Keratinocyte (primary cell): Measurements from ENCODE around the gene TMEM218. TPM values are rescaled to one million over a fixed set of nuclear protein-coding genes. Genes with fewer than 3 reads are reported as not detected.

Source experiments
- DNase-seq: peaks from one replicate; pipeline ENCODE4 v3.0.0-alpha.2; 2011; ENCODE audit warnings: low read depth, missing footprints, low spot score
- FAIRE-seq: peaks from 2 replicates; lab custom pipeline; 2011; peaks lifted over from hg19 to GRCh38; lab: Jason Lieb, UNC
- H2AFZ ChIP-seq: 2 replicates; pipeline ENCODE4 v1.6.0; 2012; ENCODE audit warnings: low read length, control low read depth, inconsistent platforms; ENCODE audit not compliant: control insufficient read depth
- H3K27ac ChIP-seq: 2 replicates; pipeline ENCODE4 v1.5.1; 2011; ENCODE audit warnings: low read length; ENCODE audit not compliant: control insufficient read depth, insufficient read depth
- H3K27me3 ChIP-seq: 3 replicates; pipeline ENCODE4 v1.6.0; 2011; ENCODE audit warnings: low read length; ENCODE audit not compliant: control insufficient read depth, insufficient read depth; ENCODE audit errors: extremely low read depth
- H3K36me3 ChIP-seq, 2 experiments: 2 replicates in 1 of 2; 3 replicates in 1 of 2; pipeline ENCODE4 v1.5.1; 2011; ENCODE audit warnings: low read length in 2 of 2, mild to moderate bottlenecking in 1 of 2; ENCODE audit not compliant: control insufficient read depth in 2 of 2, insufficient read depth in 2 of 2; ENCODE audit errors: extremely low read depth in 1 of 2
- H3K4me1 ChIP-seq: 3 replicates; pipeline ENCODE4 v1.5.1; 2011; ENCODE audit warnings: low read length; ENCODE audit not compliant: control insufficient read depth, insufficient read depth; ENCODE audit errors: extremely low read depth
- H3K4me2 ChIP-seq: 3 replicates; pipeline ENCODE4 v1.6.0; 2011; ENCODE audit warnings: low read depth, low read length; ENCODE audit not compliant: control insufficient read depth, insufficient read depth; ENCODE audit errors: extremely low read depth
- H3K4me3 ChIP-seq, 3 experiments: fragments of 200-600 bp in 1 of 3; sonication (generic) in 1 of 3; 2 replicates in 2 of 3; 3 replicates in 1 of 3; pipeline ENCODE4 v1.5.1; 2011 to 2016; ENCODE audit warnings: low read length in 3 of 3, mild to moderate bottlenecking in 3 of 3, control low read depth in 2 of 3, inconsistent platforms in 1 of 3, low read depth in 1 of 3, mixed read lengths in 1 of 3, mixed run types in 1 of 3, moderate library complexity in 1 of 3; ENCODE audit not compliant: control insufficient read depth in 2 of 3, insufficient read depth in 2 of 3; ENCODE audit errors: extremely low read depth in 1 of 3
- H3K79me2 ChIP-seq: 2 replicates; pipeline ENCODE4 v1.6.0; 2012; ENCODE audit warnings: low read length; ENCODE audit not compliant: control insufficient read depth, insufficient read depth
- H3K9ac ChIP-seq: 3 replicates; pipeline ENCODE4 v1.6.0; 2011; ENCODE audit warnings: low read length; ENCODE audit not compliant: control insufficient read depth, insufficient read depth; ENCODE audit errors: extremely low read depth
- H3K9me1 ChIP-seq: 3 replicates; pipeline ENCODE4 v1.6.0; 2011; ENCODE audit warnings: low read length; ENCODE audit not compliant: control insufficient read depth, insufficient read depth; ENCODE audit errors: extremely low read depth
- H3K9me3 ChIP-seq: 2 replicates; pipeline ENCODE4 v1.5.1; 2012; ENCODE audit warnings: low read depth, low read length; ENCODE audit not compliant: control insufficient read depth
- H4K20me1 ChIP-seq: 3 replicates; pipeline ENCODE4 v1.6.0; 2011; ENCODE audit warnings: low read length; ENCODE audit not compliant: control insufficient read depth, insufficient read depth; ENCODE audit errors: extremely low read depth
- CTCF ChIP-seq, 3 experiments: IDR thresholded peaks in 1 of 3; conservative IDR thresholded peaks in 1 of 3; optimal IDR thresholded peaks in 1 of 3; 2 replicates in 2 of 3; 3 replicates in 1 of 3; pipeline versions ENCODE3 to v1.5.1; 2011; ENCODE audit warnings: low read length in 3 of 3, mild to moderate bottlenecking in 3 of 3, moderate library complexity in 2 of 3, control low read depth in 1 of 3, inconsistent platforms in 1 of 3; ENCODE audit not compliant: insufficient read depth in 2 of 3; ENCODE audit errors: extremely low read depth in 1 of 3
- EZH2 ChIP-seq: IDR thresholded peaks from one replicate; pipeline ENCODE4 v1.6.1; 2012; ENCODE audit warnings: inconsistent platforms, mild to moderate bottlenecking, low read length, moderate library complexity
- dilution Hi-C: fragments of 300-500 bp; cut with MboI; formaldehyde crosslinking; loops from one replicate; pipeline ENCODE4 v1.7.0; 2020; ENCODE audit warnings: low sequenced_read_pairs; ENCODE audit not compliant: extremely low pct_ligation_motif_present
- polyA plus RNA-seq, 5 experiments: library from polyadenylated mRNA; depleted of rRNA in 3 of 5; stranded (reverse) in 3 of 5; stranded (forward) in 1 of 5; unstranded in 1 of 5; fragments of >200 nt; gene quantifications; 1 replicate in 1 of 5; 2 replicates in 3 of 5; 3 replicates in 1 of 5; pipeline versions ENCODE4 v1.2.1 to v1.2.3, GENCODE V29; 2011 to 2012; ENCODE audit warnings: missing spikeins in 2 of 5, low read depth in 1 of 5, low replicate concordance in 1 of 5

TMEM218 gene
- polyA plus RNA-seq, 1 donor (not counting 4 experiments of a cell fraction or from before 2014, with no cell fraction given), result 34.2 TPM

GRCh38 chr11:125083312-125084056 lies 27.9 kb downstream of the TMEM218 start:
- Histone ChIP-seq H3K27ac (peak overlapping the region; percentile 87), H3K9me1 (no peaks in the 10 kb centered on the region), H3K79me2 (no peaks in the 10 kb centered on the region), H3K9me3 (no peaks in the 10 kb centered on the region), H2AFZ (peak overlapping the region; percentile 79), H3K9ac (peak overlapping the region; percentile 81), H3K4me1 (peaks cover 24% of the 10 kb centered on the region), H3K36me3 (peaks cover 1 to 16% of the 10 kb centered on the region in 2 experiments), H3K27me3 (no peaks in the 10 kb centered on the region), H3K4me2 (peak overlapping the region; percentile 82), H3K4me3 (peak overlapping the region in 2 of 3 experiments; percentile 45 to 46), H4K20me1 (no peaks in the 10 kb centered on the region)
- dilution Hi-C loops, result no loop called here
- FAIRE-seq (no peak), DNase-seq (no peak)
- no peak for TF ChIP-seq CTCF (optimal IDR thresholded peaks at IDR 0.05 in 1 of 3, IDR thresholded peaks at IDR 0.05 in 1 of 3, conservative IDR thresholded peaks at IDR 0.05 in 1 of 3; ENCODE audit: extremely low read depth in 1 of 3, insufficient read depth in 2 of 3, low read length in 3 of 3)
- TF ChIP-seq EZH2, result no peak

GRCh38 chr11:125082611-125083311 lies 28.7 kb downstream of the TMEM218 start:
- peak overlapping the region; percentile 81 for H3K9ac ChIP-seq
- H3K9me1 ChIP-seq, result no peaks in the 10 kb centered on the region
- peak overlapping the region; percentile 87 for H3K27ac ChIP-seq
- no peaks in the 10 kb centered on the region for H3K27me3 ChIP-seq
- no peaks in the 10 kb centered on the region for H3K79me2 ChIP-seq
- dilution Hi-C loops, result no loop called here
- peaks cover 0 to 16% of the 10 kb centered on the region in 2 experiments for H3K36me3 ChIP-seq
- TF ChIP-seq CTCF (optimal IDR thresholded peaks at IDR 0.05 in 1 of 3, IDR thresholded peaks at IDR 0.05 in 1 of 3, conservative IDR thresholded peaks at IDR 0.05 in 1 of 3; ENCODE audit: extremely low read depth in 1 of 3, insufficient read depth in 2 of 3, low read length in 3 of 3) (no peak), EZH2 (no peak)
- peak; percentile 90 for DNase-seq
- peak; percentile 93 for FAIRE-seq
- peak overlapping the region in 2 of 3 experiments; percentile 45 to 46 for H3K4me3 ChIP-seq
- H4K20me1 ChIP-seq, result no peaks in the 10 kb centered on the region
- peak overlapping the region; percentile 82 for H3K4me2 ChIP-seq
- peak overlapping the region; percentile 79 for H2AFZ ChIP-seq
- H3K4me1 ChIP-seq, result peaks cover 24% of the 10 kb centered on the region
- H3K9me3 ChIP-seq, result no peaks in the 10 kb centered on the region
